H1 (cell line): ENCODE results near the gene RREB1. TPM values are rescaled to one million over a fixed set of nuclear protein-coding genes. Genes with fewer than 3 reads are reported as not detected.

ENCODE experiments used
- CTCF ChIA-PET: fragments of 300-600 bp; sonication (Branson Sonifier 250); formaldehyde crosslinking; loops from one replicate; lab custom pipeline; 2021; ENCODE audit not compliant: partially characterized antibody; lab: Charles Lee
- POLR2A ChIA-PET: fragments of 300-600 bp; sonication (Branson Sonifier 250); formaldehyde crosslinking; loops from one replicate; lab custom pipeline; 2021; ENCODE audit warnings: inconsistent platforms; ENCODE audit not compliant: partially characterized antibody; lab: Charles Lee
- DNase-seq, 2 experiments: peaks; one replicate each; pipeline versions ENCODE4 v3.0.0 to v3.0.0-alpha.2; 2010 to 2022; ENCODE audit warnings: low spot score in 2 of 2, low read depth in 1 of 2, mixed read lengths in 1 of 2
- FAIRE-seq: peaks from 2 replicates; lab custom pipeline; 2011; peaks lifted over from hg19 to GRCh38; lab: Jason Lieb, UNC
- H2AFZ ChIP-seq: 2 replicates; pipeline ENCODE4 v1.8.1; 2012; ENCODE audit warnings: low read length, inconsistent platforms
- H2AK5ac ChIP-seq: 2 replicates; pipeline ENCODE4 v1.6.1; 2013; ENCODE audit warnings: low read depth, low read length
- H2BK120ac ChIP-seq: replicated peaks from 2 replicates; pipeline ENCODE3; 2013; ENCODE audit warnings: low read depth, low read length, inconsistent platforms
- H2BK12ac ChIP-seq: 2 replicates; pipeline ENCODE4 v1.6.1; 2013; ENCODE audit warnings: low read depth, low read length
- H2BK15ac ChIP-seq: 2 replicates; pipeline ENCODE4 v1.6.1; 2013; ENCODE audit warnings: low read length
- H2BK20ac ChIP-seq: 2 replicates; pipeline ENCODE4 v1.6.1; 2013; ENCODE audit warnings: low read length
- H2BK5ac ChIP-seq: 2 replicates; pipeline ENCODE4 v1.6.1; 2013; ENCODE audit warnings: low read depth, low read length
- H3K14ac ChIP-seq: 2 replicates; pipeline ENCODE4 v1.6.1; 2013; ENCODE audit warnings: inconsistent platforms; ENCODE audit not compliant: insufficient read length
- H3K18ac ChIP-seq: 2 replicates; pipeline ENCODE4 v1.6.1; 2013; ENCODE audit warnings: low read length; ENCODE audit errors: extremely low read depth
- H3K23ac ChIP-seq: 2 replicates; pipeline ENCODE4 v1.6.1; 2013; ENCODE audit warnings: inconsistent platforms; ENCODE audit not compliant: insufficient read length
- H3K23me2 ChIP-seq: 2 replicates; pipeline ENCODE4 v1.6.1; 2013; ENCODE audit warnings: low read depth, low read length
- H3K27ac ChIP-seq: 2 replicates; pipeline ENCODE4 v1.6.1; 2011; ENCODE audit warnings: low read depth, low read length, inconsistent platforms
- H3K27me3 ChIP-seq, 4 experiments: replicated peaks in 1 of 4; 1 replicate in 1 of 4; 2 replicates in 3 of 4; pipeline versions ENCODE4 v1.6.1 to v1.8.1; 2011 to 2013; ENCODE audit warnings: low read length in 3 of 4, mild to moderate bottlenecking in 3 of 4, inconsistent platforms in 2 of 4, mixed read lengths in 2 of 4, moderate library complexity in 1 of 4; ENCODE audit not compliant: control insufficient read depth in 3 of 4, insufficient read depth in 3 of 4; ENCODE audit errors: extremely low read depth in 1 of 4
- H3K36me3 ChIP-seq, 4 experiments: 2 replicates each; pipeline versions ENCODE4 v1.6.1 to v1.8.1; 2011 to 2013; ENCODE audit warnings: mild to moderate bottlenecking in 4 of 4, low read length in 3 of 4, moderate library complexity in 2 of 4, control low read depth in 1 of 4, inconsistent platforms in 1 of 4; ENCODE audit not compliant: insufficient read depth in 4 of 4, control insufficient read depth in 2 of 4
- H3K4ac ChIP-seq: replicated peaks from 2 replicates; pipeline ENCODE3; 2013; ENCODE audit warnings: low read length, low read depth, mixed read lengths, inconsistent platforms; ENCODE audit not compliant: insufficient read length
- H3K4me1 ChIP-seq, 4 experiments: replicated peaks in 1 of 4; 1 replicate in 1 of 4; 2 replicates in 3 of 4; pipeline versions ENCODE4 v1.6.1 to v1.8.1; 2011 to 2013; ENCODE audit warnings: low read length in 3 of 4, inconsistent platforms in 2 of 4, mixed read lengths in 1 of 4; ENCODE audit not compliant: insufficient read depth in 4 of 4, control insufficient read depth in 3 of 4
- H3K4me2 ChIP-seq, 2 experiments: 2 replicates each; pipeline versions ENCODE4 v1.6.1 to v1.8.1; 2011 to 2013; ENCODE audit warnings: low read depth in 2 of 2, low read length in 2 of 2, control low read depth in 1 of 2, inconsistent platforms in 1 of 2, mild to moderate bottlenecking in 1 of 2; ENCODE audit not compliant: insufficient read depth in 1 of 2
- H3K4me3 ChIP-seq, 4 experiments: fragments of 200-600, 300-600 bp in 1 of 4; sonication (generic), shearing (Covaris generic), sonication (Bioruptor Twin) in 1 of 4; 2 replicates each; pipeline versions ENCODE4 v1.5.1 to v1.8.1; 2011 to 2016; ENCODE audit warnings: low read length in 4 of 4, low read depth in 3 of 4, control low read depth in 2 of 4, inconsistent platforms in 2 of 4, mild to moderate bottlenecking in 2 of 4, mixed read lengths in 1 of 4, moderate library complexity in 1 of 4; ENCODE audit not compliant: insufficient read depth in 2 of 4; ENCODE audit errors: extremely low read depth in 1 of 4
- H3K56ac ChIP-seq: replicated peaks from 2 replicates; pipeline ENCODE3; 2013; ENCODE audit warnings: low read depth, mild to moderate bottlenecking, mixed read lengths, low read length, inconsistent platforms; ENCODE audit not compliant: insufficient read length
- H3K79me1 ChIP-seq: 2 replicates; pipeline ENCODE4 v1.6.1; 2013; ENCODE audit warnings: low read depth, low read length, control low read depth
- H3K79me2 ChIP-seq, 2 experiments: 2 replicates each; pipeline versions ENCODE4 v1.6.1 to v1.8.1; 2012 to 2013; ENCODE audit warnings: low read length in 2 of 2, mild to moderate bottlenecking in 2 of 2, inconsistent platforms in 1 of 2; ENCODE audit not compliant: insufficient read depth in 2 of 2, control insufficient read depth in 1 of 2
- H3K9ac ChIP-seq, 4 experiments: replicated peaks in 1 of 4; 1 replicate in 1 of 4; 2 replicates in 3 of 4; pipeline versions ENCODE4 v1.6.1 to v1.8.1; 2011 to 2013; ENCODE audit warnings: low read depth in 3 of 4, low read length in 3 of 4, control low read depth in 2 of 4, mild to moderate bottlenecking in 2 of 4, moderate library complexity in 2 of 4, inconsistent platforms in 1 of 4; ENCODE audit errors: extremely low read depth in 1 of 4
- H3K9me3 ChIP-seq, 2 experiments: 2 replicates each; pipeline versions ENCODE4 v1.6.1 to v1.8.1; 2012 to 2013; ENCODE audit warnings: mild to moderate bottlenecking in 2 of 2, moderate library complexity in 2 of 2, control low read depth in 1 of 2, inconsistent platforms in 1 of 2, low read depth in 1 of 2, low read length in 1 of 2, mixed read lengths in 1 of 2; ENCODE audit not compliant: insufficient read depth in 2 of 2
- H4K20me1 ChIP-seq, 2 experiments: replicated peaks in 1 of 2; 2 replicates each; pipeline versions ENCODE3 to v1.8.1; 2011 to 2013; ENCODE audit warnings: inconsistent platforms in 2 of 2, low read length in 2 of 2, mild to moderate bottlenecking in 1 of 2; ENCODE audit not compliant: insufficient read depth in 2 of 2, control insufficient read depth in 1 of 2
- H4K5ac ChIP-seq: 2 replicates; pipeline ENCODE4 v1.6.1; 2013; ENCODE audit warnings: low read length, low read depth, mixed read lengths, inconsistent platforms; ENCODE audit not compliant: insufficient read length
- H4K8ac ChIP-seq: 2 replicates; pipeline ENCODE4 v1.8.0; 2013; ENCODE audit warnings: mild to moderate bottlenecking, moderate library complexity, low read length, inconsistent platforms; ENCODE audit not compliant: insufficient read depth; ENCODE audit errors: extremely low read depth
- H4K91ac ChIP-seq: replicated peaks from 2 replicates; pipeline ENCODE3; 2013; ENCODE audit warnings: low read length, mixed read lengths, inconsistent platforms; ENCODE audit not compliant: insufficient read length
- BCL11A ChIP-seq, 2 experiments: IDR thresholded peaks; one replicate each; pipeline ENCODE4 v1.6.1; 2011; ENCODE audit warnings: low read depth in 2 of 2, low read length in 2 of 2, mild to moderate bottlenecking in 2 of 2
- SIX5 ChIP-seq: IDR thresholded peaks from 2 replicates; pipeline ENCODE4 v1.6.1; 2011; ENCODE audit warnings: mild to moderate bottlenecking, low read depth, low read length
- WGBS, 2 experiments: shearing (Covaris generic) in 1 of 2; methylation state at CpG; one replicate each; pipeline versions ENCODE4 v1.1.6 to v1.1.7; 2013 to 2015; ENCODE audit warnings: low lambda C conversion rate in 2 of 2, mixed read lengths in 2 of 2, inconsistent platforms in 1 of 2, low coverage in 1 of 2, missing lambda C conversion rate in 1 of 2; ENCODE audit not compliant: insufficient replicate concordance in 2 of 2, insufficient coverage in 1 of 2, insufficient read length in 1 of 2; ENCODE audit errors: extremely low coverage in 1 of 2, missing lambda C conversion rate in 1 of 2; 5-methylcytosine and 5-hydroxymethylcytosine counted together
- polyA plus RNA-seq, 7 experiments: library from polyadenylated mRNA; depleted of rRNA in 3 of 7; stranded (reverse) in 5 of 7; unstranded in 2 of 7; fragments of >200 nt in 5 of 7; fragments of 200-250 nt in 2 of 7; gene quantifications; 1 replicate in 5 of 7; 2 replicates in 1 of 7; 4 replicates in 1 of 7; pipeline versions ENCODE4 v1.2.1 to v1.2.3, GENCODE V29; 2011 to 2013; ENCODE audit warnings: missing spikeins in 2 of 7, mixed read lengths in 2 of 7
- total RNA-seq: library from RNA; stranded (reverse); fragmentation: NEBNext Ultra II Directional; extraction: Animal tissue kit (Norgen Biotek cat#: 25700); gene quantifications from 2 replicates; pipeline ENCODE4 v1.2.1, GENCODE V29; 2021

The RREB1 gene
- total and polyA plus RNA-seq, 2 of the 8 experiments (the other 6 are each of a cell fraction or from before 2014, with no cell fraction given): 3.9 to 34.7 TPM

DNA sequence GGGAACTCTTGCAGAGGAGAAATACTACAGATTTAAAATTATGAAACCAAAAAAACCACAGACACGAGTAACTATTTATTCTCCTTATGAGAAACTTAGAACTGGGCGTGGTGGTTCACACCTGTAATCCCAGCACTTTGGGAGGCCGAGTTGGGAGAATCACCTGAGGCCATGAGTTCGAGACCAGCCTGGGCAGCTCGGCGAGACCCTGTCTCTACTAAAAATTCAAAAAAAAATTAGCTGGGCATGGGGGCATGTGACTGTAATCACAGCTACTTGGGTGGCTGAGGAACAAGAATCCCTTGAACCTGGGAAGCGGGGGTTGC is 168.4 kb downstream of the RREB1 start:
- H4K8ac ChIP-seq: no peak overlapping the region
- H3K36me3 ChIP-seq: no peaks in the 10 kb centered on the region
- H3K56ac ChIP-seq: no peak overlapping the region
- H3K23me2 ChIP-seq: no peaks in the 10 kb centered on the region
- no peak overlapping the region for H3K14ac ChIP-seq
- no peaks in the 10 kb centered on the region for H3K9me3 ChIP-seq
- H4K20me1 ChIP-seq: no peaks in the 10 kb centered on the region
- H3K79me1 ChIP-seq: no peaks in the 10 kb centered on the region
- POLR2A ChIA-PET: interaction anchor here (0.7 to 1.6 kb wide), 3 partner anchors 9 to 53 kb away, joined by 3 to 5 read pairs (median 5); no protein-coding TSS in a partner anchor
- H3K79me2 ChIP-seq: no peaks in the 10 kb centered on the region
- FAIRE-seq (no peak), DNase-seq (no peak)
- H2AFZ ChIP-seq: no peak overlapping the region
- H3K4ac ChIP-seq: no peak overlapping the region
- H2BK120ac ChIP-seq: no peak overlapping the region
- H2BK15ac ChIP-seq: no peak overlapping the region
- CTCF ChIA-PET: interaction anchor here (0.6 to 4.3 kb wide), 36 partner anchors 8 to 602 kb away, joined by 3 to 36 read pairs (median 4); no protein-coding TSS in a partner anchor
- no peak overlapping the region for H3K4me3 ChIP-seq
- no peak overlapping the region for H3K23ac ChIP-seq
- H3K18ac ChIP-seq: no peak overlapping the region
- no peak overlapping the region for H2BK5ac ChIP-seq
- H4K5ac ChIP-seq: no peak overlapping the region
- no peak overlapping the region for H4K91ac ChIP-seq
- H3K27ac ChIP-seq: no peak overlapping the region
- H3K9ac ChIP-seq: no peak overlapping the region
- WGBS, 2 experiments: 55% methylated on average over 7 of the region's 7 CpGs; no CpG with 5 or more reads in 1 of the 2 experiments
- no peak for TF ChIP-seq SIX5
- TF ChIP-seq BCL11A (IDR thresholded peaks at IDR 0.05; ENCODE audit: low read depth in 2 of 2, low read length in 2 of 2): no peak
- H3K4me2 ChIP-seq: no peak overlapping the region
- H3K4me1 ChIP-seq: no peaks in the 10 kb centered on the region
- no peak overlapping the region for H2BK12ac ChIP-seq
- H3K27me3 ChIP-seq: no peaks in the 10 kb centered on the region
- H2AK5ac ChIP-seq: no peak overlapping the region
- no peak overlapping the region for H2BK20ac ChIP-seq
